GM19452 (cell line): ENCODE results near the gene WLS.

Experiments
- ATAC-seq: cut with Tn5 transposase; IDR thresholded peaks from one replicate; pipeline ENCODE4 v1.9.1; 2021; ENCODE audit not compliant: unreplicated experiment

The WLS gene

GRCh38 chr1:68103884-68104554 is 128.3 kb downstream of the WLS start:
- no peak for ATAC-seq

DNA sequence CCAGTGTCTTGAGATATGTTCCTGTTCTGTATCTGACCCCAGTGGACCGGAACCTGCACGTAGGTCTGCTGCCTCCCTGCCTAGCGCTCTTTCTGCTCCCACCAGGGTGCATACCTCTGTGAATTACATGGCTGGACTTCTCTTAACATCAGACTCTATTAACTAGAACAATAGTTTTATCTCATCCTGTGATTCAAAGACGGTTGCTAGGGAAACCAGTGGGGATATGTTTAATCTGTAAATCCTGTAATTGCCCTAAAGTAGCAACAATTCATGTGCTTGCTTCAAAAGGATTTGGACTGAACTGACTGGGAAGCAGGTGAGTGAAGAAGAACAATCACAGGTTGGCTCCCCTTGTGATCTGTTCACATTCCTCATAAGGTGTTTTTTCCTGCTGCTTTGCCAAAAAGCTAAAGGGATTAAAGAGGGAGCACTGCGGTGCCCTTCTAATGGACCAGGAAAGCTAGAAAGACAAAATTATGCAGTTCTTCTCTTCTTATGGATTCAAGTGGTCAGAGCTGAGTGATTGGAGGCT is 129.2 kb downstream of the WLS start:
- ATAC-seq: no peak

DNA sequence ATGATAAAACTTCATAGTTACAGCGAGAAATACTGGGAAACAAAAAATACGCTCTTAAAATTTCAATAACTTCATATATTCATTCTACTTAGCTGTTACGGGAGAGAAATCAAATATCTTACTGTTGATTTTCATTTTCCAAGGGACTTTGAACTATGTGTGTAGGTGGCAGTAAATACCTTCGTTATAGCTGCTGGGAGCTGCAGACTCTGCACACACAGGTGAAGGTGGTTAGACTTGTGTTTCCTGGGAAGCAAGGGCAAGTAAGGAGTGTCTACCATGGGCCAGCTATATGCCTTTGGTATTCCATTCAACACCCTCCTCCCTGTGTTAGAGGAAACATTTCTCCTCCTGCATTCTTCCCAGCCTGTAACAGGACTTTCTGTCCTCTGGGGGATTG is 130.5 kb downstream of the WLS start:
- ATAC-seq: no peak

DNA sequence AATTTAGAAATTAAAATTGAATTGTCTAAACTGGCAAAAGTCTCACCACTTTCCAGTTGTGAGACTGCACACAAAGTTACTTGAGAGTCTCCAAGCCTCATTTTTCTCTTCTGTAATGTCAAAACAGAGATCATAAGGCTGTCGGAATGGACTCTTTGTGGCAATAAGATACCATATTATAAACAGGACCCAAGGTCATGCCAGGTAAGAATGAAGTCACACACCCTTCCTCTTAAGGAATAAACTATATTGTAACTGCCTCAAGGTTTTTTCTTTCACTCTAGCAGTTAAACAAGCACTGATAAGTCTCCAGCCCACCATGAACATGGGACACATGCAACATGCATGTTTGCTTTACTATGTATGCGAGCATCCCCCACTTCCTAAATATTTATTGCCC is 131.8 kb downstream of the WLS start:
- ATAC-seq: no peak

DNA sequence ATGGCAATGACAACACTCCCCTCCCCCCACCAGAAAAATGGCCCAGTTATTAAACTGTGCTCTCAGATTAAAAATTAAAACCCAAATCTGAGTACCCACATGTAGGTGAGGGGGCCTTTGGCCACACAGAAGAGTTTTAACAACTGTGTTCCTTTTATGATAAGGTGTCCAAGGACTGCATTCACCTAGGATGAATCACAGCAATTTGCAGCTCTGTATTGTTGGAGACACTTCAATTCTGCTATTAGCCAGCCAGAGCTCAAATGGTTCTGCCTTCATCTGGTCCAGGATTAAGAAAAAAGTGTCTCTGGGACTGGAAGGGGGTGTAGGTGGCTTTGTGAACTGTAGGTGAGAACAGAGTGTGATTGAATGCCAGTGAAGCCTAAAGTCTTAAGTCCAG is 138.6 kb downstream of the WLS start:
- ATAC-seq: no peak

DNA sequence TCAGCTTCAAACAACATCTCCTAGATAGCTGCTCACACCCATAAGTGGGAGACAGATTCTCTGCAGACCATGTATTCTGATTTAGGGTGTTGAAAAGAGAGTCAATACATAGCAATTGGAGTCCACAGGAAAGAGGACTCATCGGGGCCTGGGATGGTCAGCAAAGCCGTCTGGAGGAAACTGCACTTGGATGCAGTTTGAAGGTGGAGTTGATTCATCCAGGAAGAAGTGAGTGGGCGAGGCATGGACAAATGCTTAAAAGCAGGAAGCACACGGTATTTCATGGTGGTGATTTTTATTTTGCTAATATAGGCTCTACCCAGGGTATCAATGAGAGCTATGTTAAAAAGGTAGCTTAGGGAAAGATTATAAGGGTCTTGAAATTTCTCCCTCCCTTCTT is 145.1 kb downstream of the WLS start:
- no peak for ATAC-seq

DNA sequence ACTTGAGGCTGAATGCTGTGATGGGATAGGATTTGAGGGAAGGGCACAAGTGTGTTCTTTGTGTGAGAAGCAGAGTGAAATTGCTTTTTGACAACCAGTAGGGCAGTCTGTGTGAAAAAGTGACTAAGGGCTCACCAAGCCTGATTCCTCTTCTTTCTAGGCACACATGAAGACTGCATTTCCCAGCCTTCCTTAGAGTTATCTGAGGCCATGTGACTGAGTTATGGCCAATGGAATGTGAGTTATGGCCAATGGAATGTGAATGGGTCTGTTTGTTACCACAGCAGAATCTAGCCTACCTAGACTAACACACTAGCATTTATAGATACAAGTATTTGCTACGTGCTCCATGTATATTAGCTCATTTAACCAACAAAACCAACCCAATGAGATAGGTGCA is 146.6 kb downstream of the WLS start:
- no peak for ATAC-seq

GRCh38 chr1:68083686-68084085 is 148.6 kb downstream of the WLS start:
- no peak for ATAC-seq

DNA sequence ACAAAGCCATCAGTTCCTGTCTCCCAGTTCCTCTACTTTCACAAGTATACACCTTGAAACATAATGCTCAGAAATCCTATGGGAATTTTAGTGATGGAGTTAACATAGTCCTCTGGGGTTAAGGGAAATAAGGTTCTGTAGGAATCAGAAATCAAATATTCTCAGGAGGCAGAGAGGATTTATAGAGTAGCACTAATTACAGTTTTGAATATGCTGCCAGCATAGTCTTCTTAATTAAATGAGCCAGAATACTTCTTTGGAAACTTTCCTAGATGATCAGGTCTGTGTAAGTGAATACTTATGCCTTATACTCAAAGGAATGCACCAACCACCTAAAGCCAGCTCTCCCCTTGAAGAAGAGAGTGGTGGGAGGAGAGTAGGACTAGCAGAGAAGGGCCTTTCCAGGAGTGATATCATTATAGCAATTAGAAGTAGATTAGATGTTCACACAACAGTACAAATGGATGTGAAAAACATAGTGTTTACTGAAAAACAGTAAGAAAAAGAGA is 150.5 kb downstream of the WLS start:
- no peak for ATAC-seq

- no peak for ATAC-seq
These were observed 153.7 kb downstream of the WLS start for GRCh38 chr1:68078647-68079046.
